SK-N-SH (cell line): ENCODE results near the gene PLXNA4. TPM values are rescaled to one million over a fixed set of nuclear protein-coding genes. Genes with fewer than 3 reads are reported as not detected.

Experiments used
- CTCF ChIA-PET: fragments of 300-600, 350-600 bp; formaldehyde crosslinking; extraction: SDS; loops from one replicate; lab custom pipeline; 2021; lab: Yijun Ruan, JAX
- POLR2A ChIA-PET: fragments of 350-600 bp; sonication (Branson Sonifier 250); formaldehyde crosslinking; extraction: SDS; loops from one replicate; lab custom pipeline; 2020; ENCODE audit warnings: antibody characterized with exemption, inconsistent platforms; lab: Yijun Ruan, JAX
- DNase-seq: peaks from one replicate; pipeline ENCODE4 v3.0.0; 2012
- H2AFZ ChIP-seq: fragments of 200-600 bp; sonication (generic); 2 replicates; pipeline ENCODE4 v1.8.1; 2016; ENCODE audit warnings: antibody characterized with exemption, mild to moderate bottlenecking, low read depth
- H3F3A ChIP-seq: fragments of 200-600 bp; sonication (generic); replicated peaks from 2 replicates; pipeline ENCODE3; 2016; ENCODE audit warnings: antibody characterized with exemption, mild to moderate bottlenecking; ENCODE audit not compliant: insufficient read depth
- H3K27ac ChIP-seq, 2 experiments: fragments of 200-500 bp in 1 of 2; fragments of 200-600 bp in 1 of 2; sonication (Bioruptor generic) in 1 of 2; sonication (generic), shearing (Covaris generic) in 1 of 2; 2 replicates each; pipeline versions ENCODE4 v1.5.1 to v1.6.1; 2014 to 2016; ENCODE audit warnings: low read depth in 2 of 2, inconsistent platforms in 1 of 2, low read length in 1 of 2, mild to moderate bottlenecking in 1 of 2, mixed read lengths in 1 of 2
- H3K27me3 ChIP-seq: fragments of 200-600 bp; sonication (generic), shearing (Covaris generic); 2 replicates; pipeline ENCODE4 v1.6.1; 2016; ENCODE audit warnings: mixed run types; ENCODE audit not compliant: insufficient read depth
- H3K36me3 ChIP-seq, 2 experiments: fragments of 200-500 bp in 1 of 2; fragments of 200-600 bp in 1 of 2; sonication (Bioruptor generic) in 1 of 2; sonication (generic) in 1 of 2; replicated peaks in 1 of 2; 2 replicates each; pipeline versions ENCODE3 to v1.5.1; 2014 to 2016; ENCODE audit warnings: low read length in 1 of 2, mild to moderate bottlenecking in 1 of 2; ENCODE audit not compliant: insufficient read depth in 2 of 2, control insufficient read depth in 1 of 2
- H3K4me1 ChIP-seq, 2 experiments: fragments of 200-500 bp in 1 of 2; fragments of 200-600 bp in 1 of 2; sonication (Bioruptor generic) in 1 of 2; sonication (generic), shearing (Covaris generic) in 1 of 2; 2 replicates each; pipeline versions ENCODE4 v1.5.1 to v1.6.1; 2014 to 2016; ENCODE audit warnings: low read depth in 1 of 2, low read length in 1 of 2, mixed run types in 1 of 2; ENCODE audit not compliant: insufficient read depth in 2 of 2, control insufficient read depth in 1 of 2
- H3K4me2 ChIP-seq: fragments of 200-600 bp; sonication (generic), shearing (Covaris generic); 2 replicates; pipeline ENCODE4 v1.6.1; 2017; ENCODE audit warnings: mixed run types
- H3K4me3 ChIP-seq, 2 experiments: fragments of 200-500 bp in 1 of 2; fragments of 200-600 bp in 1 of 2; sonication (Bioruptor generic) in 1 of 2; sonication (generic), shearing (Covaris generic) in 1 of 2; 2 replicates each; pipeline versions ENCODE4 v1.5.1 to v1.8.1; 2014 to 2016; ENCODE audit warnings: low read depth in 2 of 2, inconsistent platforms in 1 of 2, low read length in 1 of 2, mild to moderate bottlenecking in 1 of 2, mixed read lengths in 1 of 2, moderate library complexity in 1 of 2
- H3K79me2 ChIP-seq: fragments of 200-600 bp; sonication (generic); 2 replicates; pipeline ENCODE4 v1.8.1; 2017; ENCODE audit warnings: mild to moderate bottlenecking; ENCODE audit not compliant: insufficient read depth
- H3K9ac ChIP-seq: fragments of 200-600 bp; sonication (generic); 2 replicates; pipeline ENCODE4 v1.6.1; 2017; ENCODE audit warnings: mixed run types
- H3K9me2 ChIP-seq: fragments of 200-600 bp; sonication (generic); 2 replicates; pipeline ENCODE4 v1.6.1; 2017; ENCODE audit warnings: mixed run types
- H3K9me3 ChIP-seq: fragments of 200-600 bp; sonication (generic); 2 replicates; pipeline ENCODE4 v1.6.1; 2017; ENCODE audit warnings: mixed run types, mild to moderate bottlenecking, moderate library complexity
- H4K20me1 ChIP-seq: fragments of 200-600 bp; sonication (generic); 2 replicates; pipeline ENCODE4 v1.6.1; 2017; ENCODE audit warnings: mild to moderate bottlenecking, mixed run types; ENCODE audit not compliant: insufficient read depth
- CHD2 ChIP-seq: fragments of 150-350 bp; IDR thresholded peaks from 2 replicates; pipeline ENCODE4 v1.6.1; 2018; ENCODE audit warnings: low read length; ENCODE audit not compliant: partially characterized antibody
- ELF1 ChIP-seq: IDR thresholded peaks from 2 replicates; pipeline ENCODE4 v1.4.0; 2012
- EP300 ChIP-seq, 2 experiments: IDR thresholded peaks; 2 replicates each; pipeline versions ENCODE4 v1.4.0 to v1.6.1; 2012; ENCODE audit warnings: borderline replicate concordance in 1 of 2, low read depth in 1 of 2, low read length in 1 of 2
- EZH2phosphoT487 ChIP-seq: fragments of 200-600 bp; sonication (generic); IDR thresholded peaks from 2 replicates; pipeline ENCODE4 v1.6.1; 2017; ENCODE audit warnings: low read depth, mixed run types, mild to moderate bottlenecking, antibody characterized with exemption, moderate library complexity, borderline replicate concordance
- FOSL2 ChIP-seq: IDR thresholded peaks from 2 replicates; pipeline ENCODE4 v1.4.0; 2012; ENCODE audit warnings: low read depth, mild to moderate bottlenecking, moderate library complexity, borderline replicate concordance
- FOXJ3 ChIP-seq: sonication (generic); formaldehyde crosslinking; IDR thresholded peaks from 2 replicates; pipeline ENCODE4 v1.5.1; 2020; ENCODE audit warnings: mild to moderate bottlenecking, missing genetic modification reagents
- FOXM1 ChIP-seq: IDR thresholded peaks from 2 replicates; pipeline ENCODE4 v1.4.0; 2012; ENCODE audit warnings: low read depth, mild to moderate bottlenecking
- GABPA ChIP-seq: IDR thresholded peaks from 2 replicates; pipeline ENCODE4 v1.4.0; 2012; ENCODE audit warnings: low read depth, mild to moderate bottlenecking
- GATA2 ChIP-seq: sonication (generic); formaldehyde crosslinking; IDR thresholded peaks from 2 replicates; pipeline ENCODE4 v1.5.0; 2020; ENCODE audit warnings: mild to moderate bottlenecking, missing genetic modification reagents
- JUND ChIP-seq: IDR thresholded peaks from 2 replicates; pipeline ENCODE4 v1.4.0; 2012
- MEF2A ChIP-seq: IDR thresholded peaks from 2 replicates; pipeline ENCODE4 v1.4.0; 2012; ENCODE audit warnings: low read depth, borderline replicate concordance
- MXI1 ChIP-seq: IDR thresholded peaks from 2 replicates; pipeline ENCODE4 v1.6.1; 2012; ENCODE audit warnings: mild to moderate bottlenecking, low read depth, low read length, improper control_type of control experiment
- NFIC ChIP-seq: IDR thresholded peaks from 2 replicates; pipeline ENCODE4 v1.4.0; 2012; ENCODE audit warnings: borderline replicate concordance
- NRF1 ChIP-seq: IDR thresholded peaks from 2 replicates; pipeline ENCODE4 v1.6.1; 2012; ENCODE audit warnings: low read depth, mild to moderate bottlenecking, low read length
- PBX3 ChIP-seq: IDR thresholded peaks from 2 replicates; pipeline ENCODE4; 2012
- POLR2AphosphoS5 ChIP-seq: IDR thresholded peaks from 2 replicates; pipeline ENCODE4 v1.6.1; 2012; ENCODE audit warnings: low read depth, low read length
- RAD21 ChIP-seq: IDR thresholded peaks from 2 replicates; pipeline ENCODE4 v1.6.1; 2012; ENCODE audit warnings: mild to moderate bottlenecking, low read length
- RCOR1 ChIP-seq: fragments of 150-350 bp; IDR thresholded peaks from 2 replicates; pipeline ENCODE4 v1.6.1; 2017; ENCODE audit warnings: antibody characterized with exemption, low read length
- RFX5 ChIP-seq: IDR thresholded peaks from 2 replicates; pipeline ENCODE4 v1.6.1; 2012; ENCODE audit warnings: mild to moderate bottlenecking, improper control_type of control experiment, low read length
- RXRA ChIP-seq: IDR thresholded peaks from 2 replicates; pipeline ENCODE4 v1.4.0; 2012; ENCODE audit warnings: low read depth, mild to moderate bottlenecking, borderline replicate concordance
- SIN3A ChIP-seq: IDR thresholded peaks from 2 replicates; pipeline ENCODE4 v1.6.1; 2012; ENCODE audit warnings: low read depth, mild to moderate bottlenecking, low read length, moderate library complexity, borderline replicate concordance
- SMC3 ChIP-seq: IDR thresholded peaks from 2 replicates; pipeline ENCODE4 v1.6.1; 2012; ENCODE audit warnings: low read depth, low read length, improper control_type of control experiment
- TAF1 ChIP-seq: IDR thresholded peaks from 2 replicates; pipeline ENCODE4 v1.6.1; 2012; ENCODE audit warnings: low read depth, mild to moderate bottlenecking, low read length, moderate library complexity, borderline replicate concordance
- TCF12 ChIP-seq: IDR thresholded peaks from 2 replicates; pipeline ENCODE4 v1.4.0; 2012
- TEAD4 ChIP-seq: IDR thresholded peaks from 2 replicates; pipeline ENCODE4 v1.4.0; 2012; ENCODE audit warnings: mild to moderate bottlenecking, borderline replicate concordance; ENCODE audit not compliant: insufficient read depth
- USF1 ChIP-seq: IDR thresholded peaks from 2 replicates; pipeline ENCODE4 v1.4.0; 2012; ENCODE audit warnings: low read depth, borderline replicate concordance
- YY1 ChIP-seq: IDR thresholded peaks from 2 replicates; pipeline ENCODE4 v1.4.0; 2012; ENCODE audit warnings: low read depth, mild to moderate bottlenecking
- WGBS: methylation state at CpG from one replicate; pipeline ENCODE4 v1.1.6; 2017; ENCODE audit warnings: low lambda C conversion rate; 5-methylcytosine and 5-hydroxymethylcytosine counted together
- polyA plus RNA-seq, 3 experiments: library from polyadenylated mRNA; depleted of rRNA; stranded (reverse); fragments of >200 nt; gene quantifications; 2 replicates each; pipeline ENCODE4 v1.2.3, GENCODE V29; 2012
- TF ChIP-seq, protein P1 (sequence below): fragments of 150-350 bp; IDR thresholded peaks from 2 replicates; pipeline ENCODE4 v1.6.1; 2017; ENCODE audit warnings: antibody characterized with exemption, low read length, low read depth, borderline replicate concordance
- TF ChIP-seq, protein P2 (sequence below): fragments of 150-350 bp; IDR thresholded peaks from 2 replicates; pipeline ENCODE4 v1.6.1; 2016; ENCODE audit warnings: mild to moderate bottlenecking, low read depth, low read length
- TF ChIP-seq, protein P3 (sequence below): fragments of 200-600 bp; sonication (generic); IDR thresholded peaks from 2 replicates; pipeline ENCODE4 v1.6.1; 2017; ENCODE audit warnings: antibody characterized with exemption, mild to moderate bottlenecking, moderate library complexity
- TF ChIP-seq, protein P4 (sequence below): IDR thresholded peaks from 2 replicates; pipeline ENCODE4 v1.4.0; 2012; ENCODE audit warnings: low read depth

PLXNA4 gene
- polyA plus RNA-seq, 1 of the 3 experiments (the other 2 are of a cell fraction): 2.4 TPM

- 45% methylated on average over 9 of the region's 9 CpGs for WGBS
- Histone ChIP-seq H3K4me1 (peaks cover 0 to 37% of the 10 kb centered on the region in 2 experiments; a peak in 1 of 4 replicates), H3K27me3 (no peaks in the 10 kb centered on the region), H3K9me2 (no peaks in the 10 kb centered on the region), H3K79me2 (no peaks in the 10 kb centered on the region), H3K9ac (no peak overlapping the region), H4K20me1 (no peaks in the 10 kb centered on the region), H3K9me3 (no peaks in the 10 kb centered on the region), H3K27ac (peak overlapping the region in 1 of 2 experiments; percentile 14; a peak in 2 of 4 replicates), H3K4me3 (no peak overlapping the region), H3F3A (no peaks in the 10 kb centered on the region), H2AFZ (no peak overlapping the region), H3K4me2 (peak overlapping the region; percentile 28; the same call in 1 of the 2 replicates), H3K36me3 (no peaks in the 10 kb centered on the region)
- CTCF ChIA-PET: interaction anchor here (0.6 to 8.8 kb wide), 33 partner anchors 8 to 949 kb away, joined by 3 to 121 read pairs (median 5); partner anchors contain the start of gene PLXNA4
- POLR2A ChIA-PET: no interaction called here
- DNase-seq: peak; percentile 55
- TF ChIP-seq JUND (no peak), RFX5 (no peak), TCF12 (peak; percentile 37; the same call in 1 of the 2 replicates), ELF1 (no peak), POLR2AphosphoS5 (no peak), SIN3A (no peak), EZH2phosphoT487 (no peak), MEF2A (no peak), GABPA (no peak), PBX3 (peak; percentile 34), MXI1 (no peak), YY1 (no peak), TAF1 (no peak), FOXJ3 (CRISPR knock-in tag) (no peak), GATA2 (CRISPR knock-in tag) (no peak), NFIC (peak; percentile 71), FOSL2 (no peak), SMC3 (no peak), RXRA (no peak), CHD2 (peak; percentile 72), USF1 (no peak), RAD21 (no peak), FOXM1 (no peak), NRF1 (no peak), TEAD4 (no peak), EP300 (IDR thresholded peaks at IDR 0.05; ENCODE audit: borderline replicate concordance in 1 of 2, low read depth in 1 of 2, low read length in 1 of 2) (peak in 1 of 2 experiments; percentile 44; a peak in 1 of 4 replicates), RCOR1 (no peak)
- TF ChIP-seq, protein P1, sequence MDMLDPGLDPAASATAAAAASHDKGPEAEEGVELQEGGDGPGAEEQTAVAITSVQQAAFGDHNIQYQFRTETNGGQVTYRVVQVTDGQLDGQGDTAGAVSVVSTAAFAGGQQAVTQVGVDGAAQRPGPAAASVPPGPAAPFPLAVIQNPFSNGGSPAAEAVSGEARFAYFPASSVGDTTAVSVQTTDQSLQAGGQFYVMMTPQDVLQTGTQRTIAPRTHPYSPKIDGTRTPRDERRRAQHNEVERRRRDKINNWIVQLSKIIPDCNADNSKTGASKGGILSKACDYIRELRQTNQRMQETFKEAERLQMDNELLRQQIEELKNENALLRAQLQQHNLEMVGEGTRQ: no peak
- TF ChIP-seq, protein P2, sequence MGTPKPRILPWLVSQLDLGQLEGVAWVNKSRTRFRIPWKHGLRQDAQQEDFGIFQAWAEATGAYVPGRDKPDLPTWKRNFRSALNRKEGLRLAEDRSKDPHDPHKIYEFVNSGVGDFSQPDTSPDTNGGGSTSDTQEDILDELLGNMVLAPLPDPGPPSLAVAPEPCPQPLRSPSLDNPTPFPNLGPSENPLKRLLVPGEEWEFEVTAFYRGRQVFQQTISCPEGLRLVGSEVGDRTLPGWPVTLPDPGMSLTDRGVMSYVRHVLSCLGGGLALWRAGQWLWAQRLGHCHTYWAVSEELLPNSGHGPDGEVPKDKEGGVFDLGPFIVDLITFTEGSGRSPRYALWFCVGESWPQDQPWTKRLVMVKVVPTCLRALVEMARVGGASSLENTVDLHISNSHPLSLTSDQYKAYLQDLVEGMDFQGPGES: no peak
- TF ChIP-seq, protein P3, sequence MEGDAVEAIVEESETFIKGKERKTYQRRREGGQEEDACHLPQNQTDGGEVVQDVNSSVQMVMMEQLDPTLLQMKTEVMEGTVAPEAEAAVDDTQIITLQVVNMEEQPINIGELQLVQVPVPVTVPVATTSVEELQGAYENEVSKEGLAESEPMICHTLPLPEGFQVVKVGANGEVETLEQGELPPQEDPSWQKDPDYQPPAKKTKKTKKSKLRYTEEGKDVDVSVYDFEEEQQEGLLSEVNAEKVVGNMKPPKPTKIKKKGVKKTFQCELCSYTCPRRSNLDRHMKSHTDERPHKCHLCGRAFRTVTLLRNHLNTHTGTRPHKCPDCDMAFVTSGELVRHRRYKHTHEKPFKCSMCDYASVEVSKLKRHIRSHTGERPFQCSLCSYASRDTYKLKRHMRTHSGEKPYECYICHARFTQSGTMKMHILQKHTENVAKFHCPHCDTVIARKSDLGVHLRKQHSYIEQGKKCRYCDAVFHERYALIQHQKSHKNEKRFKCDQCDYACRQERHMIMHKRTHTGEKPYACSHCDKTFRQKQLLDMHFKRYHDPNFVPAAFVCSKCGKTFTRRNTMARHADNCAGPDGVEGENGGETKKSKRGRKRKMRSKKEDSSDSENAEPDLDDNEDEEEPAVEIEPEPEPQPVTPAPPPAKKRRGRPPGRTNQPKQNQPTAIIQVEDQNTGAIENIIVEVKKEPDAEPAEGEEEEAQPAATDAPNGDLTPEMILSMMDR: no peak
- TF ChIP-seq, protein P4, sequence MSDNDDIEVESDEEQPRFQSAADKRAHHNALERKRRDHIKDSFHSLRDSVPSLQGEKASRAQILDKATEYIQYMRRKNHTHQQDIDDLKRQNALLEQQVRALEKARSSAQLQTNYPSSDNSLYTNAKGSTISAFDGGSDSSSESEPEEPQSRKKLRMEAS: no peak
Observed at GRCh38 chr7:132393789-132394261, 182.4 kb downstream of the PLXNA4 start.
